HCT116 (cell line): ENCODE measurements around the gene UQCC5. TPM values are rescaled to one million over a fixed set of nuclear protein-coding genes. Genes with fewer than 3 reads are reported as not detected.

Source experiments
- ATAC-seq: fragments of 200-7000 bp; cut with Tn5 transposase; 2 replicates; pipeline ENCODE4 v1.9.1; 2020; ENCODE audit warnings: mild to moderate bottlenecking, moderate library complexity
- BruUV-seq: library from RNA; stranded (reverse); fragments of 400-500 nt; replicated peaks from 2 replicates; lab custom pipeline; 2021; lab: Mats Ljungman, UMichigan
- CTCF ChIA-PET: fragments of 300-600 bp; sonication (Branson Sonifier 250); formaldehyde crosslinking; loops from one replicate; lab custom pipeline; 2021; ENCODE audit warnings: antibody characterized with exemption; lab: Charles Lee
- POLR2A ChIA-PET: fragments of 300-600, 350-600 bp; sonication (Branson Sonifier 250); formaldehyde crosslinking; loops from one replicate; lab custom pipeline; 2021; ENCODE audit warnings: antibody characterized with exemption; lab: Charles Lee
- RAD21 ChIA-PET, 2 experiments: fragments of 300-600 bp; sonication (Branson Sonifier 250); formaldehyde crosslinking; loops; one replicate each; lab custom pipeline; 2023; ENCODE audit warnings: low total read pairs in 2 of 2; ENCODE audit not compliant: uncharacterized antibody in 2 of 2, unreplicated experiment in 2 of 2, low non-redundant PET in 1 of 2; lab: Charles Lee
- DNase-seq: peaks from one replicate; pipeline ENCODE4 v3.0.0-alpha.2; 2010; ENCODE audit warnings: low read depth, low spot score
- H2AFZ ChIP-seq: fragments of 200-600 bp; shearing (Covaris generic), sonication (generic); 2 replicates; pipeline ENCODE4 v1.6.1; 2017; ENCODE audit warnings: low read depth, mixed run types, mixed read lengths, antibody characterized with exemption, low read length; ENCODE audit not compliant: poor library complexity, severe bottlenecking
- H3K27ac ChIP-seq: 2 replicates; pipeline ENCODE4 v1.5.1; 2012; ENCODE audit warnings: low read depth, low read length
- H3K27me3 ChIP-seq: fragments of 200-600 bp; sonication (generic); 2 replicates; pipeline ENCODE4 v1.6.1; 2016; ENCODE audit warnings: mixed run types, low read length, mixed read lengths; ENCODE audit not compliant: insufficient read depth
- H3K36me3 ChIP-seq, 2 experiments: fragments of 200-500 bp in 1 of 2; fragments of 200-600 bp in 1 of 2; sonication (Bioruptor generic) in 1 of 2; sonication (generic) in 1 of 2; 2 replicates each; pipeline versions ENCODE4 v1.5.1 to v1.6.1; 2014 to 2016; ENCODE audit warnings: low read length in 2 of 2, inconsistent platforms in 1 of 2, mixed read lengths in 1 of 2, mixed run types in 1 of 2; ENCODE audit not compliant: insufficient read depth in 2 of 2, control insufficient read depth in 1 of 2
- H3K4me1 ChIP-seq, 2 experiments: fragments of 200-600 bp in 1 of 2; sonication (generic) in 1 of 2; 2 replicates each; pipeline versions ENCODE4 v1.5.1 to v1.6.1; 2012 to 2017; ENCODE audit warnings: low read length in 2 of 2, inconsistent platforms in 1 of 2, mild to moderate bottlenecking in 1 of 2, mixed read lengths in 1 of 2, mixed run types in 1 of 2, moderate library complexity in 1 of 2; ENCODE audit not compliant: insufficient read depth in 2 of 2, control insufficient read depth in 1 of 2
- H3K4me2 ChIP-seq: fragments of 200-600 bp; sonication (generic); 2 replicates; pipeline ENCODE4 v1.6.1; 2017; ENCODE audit warnings: mixed run types, low read length, mixed read lengths
- H3K4me3 ChIP-seq, 2 experiments: fragments of 200-600 bp in 1 of 2; sonication (generic) in 1 of 2; replicated peaks in 1 of 2; 2 replicates each; pipeline ENCODE4 v1.5.1; 2011 to 2016; ENCODE audit warnings: low read length in 2 of 2, control low read depth in 1 of 2, low read depth in 1 of 2, mild to moderate bottlenecking in 1 of 2, mixed read lengths in 1 of 2, mixed run types in 1 of 2
- H3K79me2 ChIP-seq: fragments of 200-600 bp; sonication (generic); 2 replicates; pipeline ENCODE4 v1.6.1; 2017; ENCODE audit warnings: mild to moderate bottlenecking, mixed run types, low read length, moderate library complexity, mixed read lengths; ENCODE audit not compliant: insufficient read depth
- H3K9ac ChIP-seq: fragments of 200-600 bp; sonication (generic); 2 replicates; pipeline ENCODE4 v1.6.1; 2016; ENCODE audit warnings: low read length, mixed read lengths
- H3K9me2 ChIP-seq: fragments of 200-600 bp; sonication (generic), shearing (Covaris generic); 2 replicates; pipeline ENCODE4 v1.6.1; 2017; ENCODE audit warnings: mixed run types, mild to moderate bottlenecking, moderate library complexity; ENCODE audit not compliant: insufficient read depth
- H3K9me3 ChIP-seq, 2 experiments: fragments of 200-500 bp in 1 of 2; fragments of 200-600 bp in 1 of 2; sonication (Bioruptor generic) in 1 of 2; sonication (generic) in 1 of 2; 2 replicates each; pipeline ENCODE4 v1.6.1; 2014 to 2017; ENCODE audit warnings: low read length in 2 of 2, mixed read lengths in 2 of 2, inconsistent platforms in 1 of 2, low read depth in 1 of 2, mild to moderate bottlenecking in 1 of 2, mixed run types in 1 of 2, moderate library complexity in 1 of 2; ENCODE audit not compliant: control insufficient read depth in 1 of 2, insufficient read depth in 1 of 2
- H4K20me1 ChIP-seq: fragments of 200-600 bp; sonication (generic), shearing (Covaris generic); 2 replicates; pipeline ENCODE4 v1.6.1; 2017; ENCODE audit warnings: mixed run types, mild to moderate bottlenecking, moderate library complexity; ENCODE audit not compliant: insufficient read depth
- EZH2 ChIP-seq: fragments of 200-600 bp; sonication (generic); IDR thresholded peaks from 2 replicates; pipeline ENCODE4 v1.6.1; 2017; ENCODE audit warnings: antibody characterized with exemption, mixed run types
- RAD21 ChIP-seq: IDR thresholded peaks from 2 replicates; pipeline ENCODE4 v1.6.1; 2012; ENCODE audit warnings: low read depth, mild to moderate bottlenecking
- SP1 ChIP-seq: IDR thresholded peaks from 2 replicates; pipeline ENCODE4 v1.6.1; 2012; ENCODE audit warnings: low read depth
- SRF ChIP-seq: IDR thresholded peaks from 2 replicates; pipeline ENCODE4 v1.6.1; 2012; ENCODE audit warnings: low read depth
- TCF7L2 ChIP-seq: IDR thresholded peaks from 2 replicates; pipeline ENCODE4 v1.7.0; 2011; ENCODE audit warnings: borderline replicate concordance, inconsistent platforms; ENCODE audit not compliant: insufficient read depth, insufficient read length; ENCODE audit errors: extremely low read depth
- ZFX ChIP-seq: fragments of 450-650 bp; IDR thresholded peaks from 2 replicates; pipeline ENCODE4 v1.6.1; 2017
- intact Hi-C: fragments of 100-400 bp; cut with micrococcal nuclease; formaldehyde crosslinking; loops from 2 replicates; pipeline ENCODE4 v1.10.0; 2022
- total RNA-seq: library from RNA; stranded (reverse); gene quantifications from one replicate; pipeline ENCODE4 v1.2.1, GENCODE V29; 2021; ENCODE audit not compliant: unreplicated experiment
- TF ChIP-seq, protein P1 (sequence below): IDR thresholded peaks from 2 replicates; pipeline ENCODE4 v1.6.1; 2012
- TF ChIP-seq, protein P2 (sequence below): IDR thresholded peaks from 2 replicates; pipeline ENCODE4 v1.6.1; 2011; ENCODE audit warnings: mild to moderate bottlenecking, low read length, moderate library complexity; ENCODE audit not compliant: insufficient replicate concordance; ENCODE audit errors: extremely low read depth
- TF ChIP-seq, protein P3 (sequence below): IDR thresholded peaks from 2 replicates; pipeline ENCODE4 v1.6.1; 2012
- TF ChIP-seq, protein P4 (sequence below): IDR thresholded peaks from 2 replicates; pipeline ENCODE4 v1.6.1; 2012; ENCODE audit warnings: low read depth

Gene UQCC5
- total RNA-seq, 1 experiment from 2014 or later, result 14.1 TPM

DNA sequence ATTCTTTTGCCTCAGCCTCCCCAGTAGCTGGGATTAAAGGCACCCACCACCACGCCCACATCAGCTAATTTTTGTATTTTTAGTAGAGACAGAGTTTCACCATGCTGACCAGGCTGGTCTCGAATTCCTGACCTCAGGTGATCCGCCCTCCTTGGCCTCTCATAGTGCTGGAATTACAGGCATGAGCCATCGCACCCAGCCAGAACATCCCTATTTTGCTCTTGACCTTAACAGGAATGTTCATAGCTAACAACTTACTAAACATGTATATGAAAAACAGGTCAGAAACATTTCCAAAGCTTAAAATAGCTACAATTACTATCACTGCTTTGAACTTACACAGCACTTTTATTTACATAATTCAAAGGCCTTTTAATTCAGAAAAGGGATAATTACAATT is 33.7 kb downstream of the UQCC5 start:
- CTCF ChIA-PET, result no interaction called here
- ATAC-seq (peak; percentile 59; the same call in 1 of the 2 replicates), DNase-seq (no peak)
- no peak overlapping the region for H3K27ac ChIP-seq
- H3K27me3 ChIP-seq, result no peaks in the 10 kb centered on the region
- H3K79me2 ChIP-seq, result no peaks in the 10 kb centered on the region
- peak overlapping the region; percentile 40 for H3K4me2 ChIP-seq
- RAD21 ChIA-PET, result no interaction called here
- peaks cover 22 to 33% of the 10 kb centered on the region in 2 experiments for H3K4me1 ChIP-seq
- no peaks in the 10 kb centered on the region for H3K36me3 ChIP-seq
- no peaks in the 10 kb centered on the region for H3K9me3 ChIP-seq
- intact Hi-C loops, result no loop called here
- no peak overlapping the region for H3K9ac ChIP-seq
- POLR2A ChIA-PET, result no interaction called here
- no peak overlapping the region for H2AFZ ChIP-seq
- no TSS peak for BruUV-seq
- H3K9me2 ChIP-seq, result no peaks in the 10 kb centered on the region
- TF ChIP-seq EZH2, result no peak
- no peak for TF ChIP-seq TCF7L2
- TF ChIP-seq, protein P1, sequence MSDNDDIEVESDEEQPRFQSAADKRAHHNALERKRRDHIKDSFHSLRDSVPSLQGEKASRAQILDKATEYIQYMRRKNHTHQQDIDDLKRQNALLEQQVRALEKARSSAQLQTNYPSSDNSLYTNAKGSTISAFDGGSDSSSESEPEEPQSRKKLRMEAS, result no peak
- TF ChIP-seq, protein P2, sequence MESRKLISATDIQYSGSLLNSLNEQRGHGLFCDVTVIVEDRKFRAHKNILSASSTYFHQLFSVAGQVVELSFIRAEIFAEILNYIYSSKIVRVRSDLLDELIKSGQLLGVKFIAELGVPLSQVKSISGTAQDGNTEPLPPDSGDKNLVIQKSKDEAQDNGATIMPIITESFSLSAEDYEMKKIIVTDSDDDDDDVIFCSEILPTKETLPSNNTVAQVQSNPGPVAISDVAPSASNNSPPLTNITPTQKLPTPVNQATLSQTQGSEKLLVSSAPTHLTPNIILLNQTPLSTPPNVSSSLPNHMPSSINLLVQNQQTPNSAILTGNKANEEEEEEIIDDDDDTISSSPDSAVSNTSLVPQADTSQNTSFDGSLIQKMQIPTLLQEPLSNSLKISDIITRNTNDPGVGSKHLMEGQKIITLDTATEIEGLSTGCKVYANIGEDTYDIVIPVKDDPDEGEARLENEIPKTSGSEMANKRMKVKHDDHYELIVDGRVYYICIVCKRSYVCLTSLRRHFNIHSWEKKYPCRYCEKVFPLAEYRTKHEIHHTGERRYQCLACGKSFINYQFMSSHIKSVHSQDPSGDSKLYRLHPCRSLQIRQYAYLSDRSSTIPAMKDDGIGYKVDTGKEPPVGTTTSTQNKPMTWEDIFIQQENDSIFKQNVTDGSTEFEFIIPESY, result no peak
- no peak for TF ChIP-seq ZFX
- TF ChIP-seq SP1, result no peak
- TF ChIP-seq, protein P3, sequence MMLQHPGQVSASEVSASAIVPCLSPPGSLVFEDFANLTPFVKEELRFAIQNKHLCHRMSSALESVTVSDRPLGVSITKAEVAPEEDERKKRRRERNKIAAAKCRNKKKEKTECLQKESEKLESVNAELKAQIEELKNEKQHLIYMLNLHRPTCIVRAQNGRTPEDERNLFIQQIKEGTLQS, result no peak
- no peak for TF ChIP-seq RAD21
- TF ChIP-seq, protein P4, sequence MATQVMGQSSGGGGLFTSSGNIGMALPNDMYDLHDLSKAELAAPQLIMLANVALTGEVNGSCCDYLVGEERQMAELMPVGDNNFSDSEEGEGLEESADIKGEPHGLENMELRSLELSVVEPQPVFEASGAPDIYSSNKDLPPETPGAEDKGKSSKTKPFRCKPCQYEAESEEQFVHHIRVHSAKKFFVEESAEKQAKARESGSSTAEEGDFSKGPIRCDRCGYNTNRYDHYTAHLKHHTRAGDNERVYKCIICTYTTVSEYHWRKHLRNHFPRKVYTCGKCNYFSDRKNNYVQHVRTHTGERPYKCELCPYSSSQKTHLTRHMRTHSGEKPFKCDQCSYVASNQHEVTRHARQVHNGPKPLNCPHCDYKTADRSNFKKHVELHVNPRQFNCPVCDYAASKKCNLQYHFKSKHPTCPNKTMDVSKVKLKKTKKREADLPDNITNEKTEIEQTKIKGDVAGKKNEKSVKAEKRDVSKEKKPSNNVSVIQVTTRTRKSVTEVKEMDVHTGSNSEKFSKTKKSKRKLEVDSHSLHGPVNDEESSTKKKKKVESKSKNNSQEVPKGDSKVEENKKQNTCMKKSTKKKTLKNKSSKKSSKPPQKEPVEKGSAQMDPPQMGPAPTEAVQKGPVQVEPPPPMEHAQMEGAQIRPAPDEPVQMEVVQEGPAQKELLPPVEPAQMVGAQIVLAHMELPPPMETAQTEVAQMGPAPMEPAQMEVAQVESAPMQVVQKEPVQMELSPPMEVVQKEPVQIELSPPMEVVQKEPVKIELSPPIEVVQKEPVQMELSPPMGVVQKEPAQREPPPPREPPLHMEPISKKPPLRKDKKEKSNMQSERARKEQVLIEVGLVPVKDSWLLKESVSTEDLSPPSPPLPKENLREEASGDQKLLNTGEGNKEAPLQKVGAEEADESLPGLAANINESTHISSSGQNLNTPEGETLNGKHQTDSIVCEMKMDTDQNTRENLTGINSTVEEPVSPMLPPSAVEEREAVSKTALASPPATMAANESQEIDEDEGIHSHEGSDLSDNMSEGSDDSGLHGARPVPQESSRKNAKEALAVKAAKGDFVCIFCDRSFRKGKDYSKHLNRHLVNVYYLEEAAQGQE, result no peak
- no peak for TF ChIP-seq SRF
- TF ChIP-seq, all 23 proteins: peak for 0
- Histone ChIP-seq H3K4me3 (no peak overlapping the region), H4K20me1 (no peaks in the 10 kb centered on the region)
